ENCODE results near the gene TNS1.

Gene TNS1

GRCh38 chr2:217979151-217979811 is 23.5 kb downstream of the TNS1 start:
- DNase-seq, result no peak

DNA sequence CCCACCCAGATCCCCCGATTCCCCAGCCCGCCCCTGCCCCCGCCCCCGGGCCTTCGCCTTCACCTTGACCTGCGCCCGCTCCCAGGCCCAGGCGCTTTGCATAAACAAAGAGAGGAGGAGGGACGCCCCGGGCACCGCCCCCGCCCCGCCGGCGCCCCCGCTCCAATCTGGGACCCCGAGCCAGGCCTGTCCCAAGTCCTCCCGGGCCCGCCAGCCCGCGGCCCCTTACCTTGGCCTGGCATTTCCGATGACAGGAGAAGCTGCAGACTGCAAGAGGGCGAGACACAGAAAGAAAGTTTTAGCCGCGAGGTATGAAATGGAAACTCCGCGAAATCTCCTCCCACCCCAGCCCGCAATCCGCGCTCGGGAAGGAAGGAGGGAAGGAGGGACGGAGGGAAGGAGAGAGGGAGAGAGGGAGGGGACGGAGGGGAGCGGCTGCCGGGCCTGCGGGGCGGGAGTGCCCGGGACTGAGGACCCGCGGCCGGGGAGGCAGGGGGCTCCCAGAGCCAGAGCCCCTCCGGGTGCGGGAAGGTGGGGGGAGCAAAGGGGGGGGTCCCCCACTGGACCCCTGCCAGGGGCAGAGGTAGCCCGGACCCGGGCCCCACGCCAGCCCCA is 24.2 kb downstream of the TNS1 start:
- DNase-seq, result no peak

GRCh38 chr2:217977840-217978535 is 24.8 kb downstream of the TNS1 start:
- DNase-seq, result no peak

GRCh38 chr2:217976301-217976700 is 26.5 kb downstream of the TNS1 start:
- no peak for DNase-seq

DNA sequence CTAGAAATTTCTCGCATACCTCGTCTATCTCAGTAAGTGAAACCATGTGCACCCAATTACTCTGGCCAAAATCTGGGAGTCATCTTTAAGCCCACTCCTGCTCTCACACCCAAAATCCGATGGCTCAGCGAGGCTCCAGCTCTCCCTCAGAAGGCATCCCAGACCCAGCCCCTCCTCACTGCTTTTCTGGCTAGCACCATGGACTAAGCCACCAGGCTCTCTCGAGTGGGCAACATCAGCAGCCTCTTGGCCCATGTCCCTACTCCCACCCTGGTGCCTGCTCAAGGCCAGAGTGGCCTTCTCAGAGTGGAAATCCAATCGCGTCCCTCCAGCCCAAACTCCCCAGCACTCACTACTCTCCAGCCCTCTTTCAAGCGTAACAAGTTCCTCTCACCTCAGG is 27.2 kb downstream of the TNS1 start:
- DNase-seq, result no peak

GRCh38 chr2:217974389-217975005 is 28.3 kb downstream of the TNS1 start:
- DNase-seq, result no peak

DNA sequence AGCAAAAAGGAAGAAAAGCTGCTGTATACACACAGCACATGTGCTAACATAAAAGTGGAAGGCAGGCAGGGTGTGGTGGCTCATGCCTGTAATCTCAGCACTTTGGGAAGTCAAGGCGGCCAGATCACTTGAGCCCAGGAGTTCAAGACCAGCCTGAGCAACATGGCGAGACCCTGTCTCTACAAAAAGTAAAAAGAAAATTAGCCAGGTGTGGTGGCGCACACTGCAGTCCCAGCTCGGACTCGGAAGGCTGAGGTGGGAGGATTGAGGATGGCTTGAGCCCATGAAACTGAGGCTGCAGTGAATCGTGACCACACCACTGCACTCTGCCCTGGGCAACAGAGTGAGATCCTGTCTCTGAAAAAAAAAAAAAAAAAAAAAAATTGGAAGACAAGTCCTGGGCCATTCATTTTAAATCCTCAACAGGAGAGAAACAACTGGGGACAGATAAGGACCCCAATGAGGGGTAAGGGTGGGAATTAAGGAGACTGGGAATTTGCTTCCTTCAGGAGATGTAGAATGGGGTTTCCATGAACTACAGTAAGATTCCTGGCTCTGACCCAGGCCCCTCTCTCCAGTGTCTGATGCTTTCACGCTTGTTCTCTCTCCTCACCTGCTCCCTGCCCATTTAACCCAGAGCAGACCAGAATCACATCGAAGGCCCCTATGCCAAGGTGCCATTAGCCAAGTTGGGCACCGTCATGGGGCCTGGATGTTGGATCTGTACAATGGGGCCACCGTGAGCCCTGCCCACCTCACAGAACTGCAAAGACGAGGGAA is 29.6 kb downstream of the TNS1 start:
- DNase-seq, result no peak

DNA sequence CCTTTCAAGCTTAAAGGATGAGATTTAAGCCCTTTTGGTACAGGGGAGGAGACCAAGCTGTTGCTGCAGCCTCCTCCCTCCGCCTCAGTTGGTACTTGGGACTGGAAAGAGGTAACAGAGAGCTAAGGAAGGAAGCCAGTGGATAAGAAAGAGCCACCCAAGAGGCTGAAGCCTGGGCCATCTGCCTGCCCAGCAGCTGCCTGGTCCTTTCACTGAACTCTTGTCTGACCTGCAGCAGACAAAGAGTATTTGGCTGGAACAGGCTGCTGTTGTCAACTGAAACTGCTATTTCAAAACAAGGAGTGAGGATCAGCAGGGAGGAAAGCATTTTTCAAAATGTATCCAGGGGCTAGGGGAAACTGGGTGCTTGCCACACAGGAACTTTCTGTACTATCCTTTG is 30.3 kb downstream of the TNS1 start:
- no peak for DNase-seq

DNA sequence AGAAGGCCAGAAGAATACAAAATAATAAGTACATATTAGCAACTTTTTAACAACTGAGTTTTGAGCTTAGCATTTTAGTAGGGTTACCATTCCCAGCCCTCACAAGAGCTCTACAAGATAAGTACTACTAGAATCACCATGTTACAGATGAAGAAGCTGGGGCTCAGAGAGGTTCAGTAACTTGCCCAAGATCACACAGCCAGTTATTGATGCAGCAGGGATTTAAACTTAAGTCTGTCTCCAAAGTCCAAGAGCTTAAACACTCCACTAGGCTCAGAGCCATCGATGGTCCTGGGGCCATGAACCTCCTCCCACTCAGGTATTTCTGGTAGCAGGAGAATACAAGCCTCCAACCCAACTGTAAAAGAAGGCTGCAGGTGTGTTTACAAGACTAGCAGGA is 30.8 kb downstream of the TNS1 start:
- DNase-seq, result no peak

DNA sequence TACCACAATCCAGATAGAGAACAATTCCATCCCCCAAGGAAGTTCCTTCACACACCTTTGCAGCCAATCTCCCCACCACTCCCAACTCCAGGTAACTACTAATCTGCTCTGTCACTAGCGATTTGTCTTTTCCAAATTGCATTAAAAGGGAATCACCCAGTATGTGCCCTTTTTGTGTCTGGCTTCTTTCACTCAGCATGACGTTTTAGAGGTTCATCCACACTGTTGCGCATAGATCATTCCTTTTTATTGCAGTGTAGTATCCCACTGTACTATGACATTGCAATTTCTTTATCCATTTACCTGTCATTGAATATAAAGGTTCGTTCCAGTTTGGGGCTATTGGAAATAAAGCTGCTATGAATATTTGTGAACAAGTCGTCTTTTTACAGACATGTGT is 31.6 kb downstream of the TNS1 start:
- DNase-seq, result no peak

GRCh38 chr2:217970206-217970605 is 32.6 kb downstream of the TNS1 start:
- DNase-seq, result no peak

DNA sequence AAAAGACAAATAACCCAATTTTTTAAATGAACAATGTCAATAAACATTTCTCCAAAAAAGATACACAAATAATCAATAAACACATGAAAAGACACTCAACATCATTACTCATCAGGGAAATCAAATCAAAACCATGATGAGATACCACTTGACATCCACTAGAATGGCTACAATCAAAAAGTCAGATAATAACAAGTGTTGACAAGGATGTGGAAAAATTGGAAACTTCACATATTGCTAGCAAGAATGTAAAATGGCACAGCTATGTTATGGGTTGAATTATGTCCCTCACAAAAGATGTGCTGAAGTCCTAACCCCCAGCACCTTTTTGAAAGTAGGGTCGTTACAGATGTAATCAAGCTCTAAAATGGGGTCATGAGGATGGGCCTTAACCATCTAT is 33.2 kb downstream of the TNS1 start:
- DNase-seq, result no peak

DNA sequence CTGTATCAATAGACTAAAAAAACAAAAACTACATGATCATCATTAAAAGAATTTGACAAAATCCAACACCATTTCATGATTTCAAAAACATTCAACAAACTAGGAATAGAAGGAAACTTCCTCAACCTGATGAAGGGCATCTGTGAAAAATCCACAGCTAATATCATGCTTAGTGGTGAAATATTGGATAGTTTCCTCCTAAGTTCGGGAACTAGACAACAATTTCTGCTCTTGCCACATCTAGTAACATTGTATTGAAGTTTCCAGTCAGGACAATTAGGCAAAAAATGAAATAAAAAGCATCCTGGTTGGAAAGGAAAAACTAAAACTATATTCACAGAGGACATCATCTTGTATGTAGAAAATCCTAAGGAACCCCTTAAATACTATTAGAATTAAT is 34.8 kb downstream of the TNS1 start:
- no peak for DNase-seq

DNA sequence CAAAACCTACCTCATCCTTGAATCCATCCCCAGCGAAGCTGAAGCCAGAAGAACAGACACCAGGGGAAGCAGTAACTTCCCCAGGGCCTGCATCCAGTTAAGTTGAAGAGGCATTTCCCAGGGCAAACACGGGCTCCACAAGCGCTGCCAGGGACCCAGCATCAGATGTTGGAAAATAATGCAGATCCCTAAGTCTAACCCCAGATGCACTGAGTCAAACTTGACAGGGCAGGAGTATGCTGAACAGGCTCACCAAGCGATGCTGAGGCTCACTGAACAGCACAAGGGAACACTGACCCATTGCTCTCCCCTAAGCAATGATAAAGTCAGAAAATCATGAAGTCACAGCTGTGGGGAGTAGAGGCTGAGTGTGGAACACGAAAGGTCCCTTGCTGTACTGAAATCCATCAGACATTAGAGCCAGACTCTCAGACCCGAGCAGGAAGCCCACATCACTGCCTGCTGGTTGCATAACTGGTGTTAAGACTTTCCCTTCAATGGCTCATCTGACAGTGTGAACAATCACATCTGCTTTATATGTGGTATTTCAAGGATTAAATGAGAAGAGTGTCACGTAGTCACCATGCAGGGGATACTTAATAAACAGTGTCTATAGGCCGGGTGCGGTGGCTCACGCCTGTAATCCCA is 36.2 kb downstream of the TNS1 start:
- no peak for DNase-seq

DNA sequence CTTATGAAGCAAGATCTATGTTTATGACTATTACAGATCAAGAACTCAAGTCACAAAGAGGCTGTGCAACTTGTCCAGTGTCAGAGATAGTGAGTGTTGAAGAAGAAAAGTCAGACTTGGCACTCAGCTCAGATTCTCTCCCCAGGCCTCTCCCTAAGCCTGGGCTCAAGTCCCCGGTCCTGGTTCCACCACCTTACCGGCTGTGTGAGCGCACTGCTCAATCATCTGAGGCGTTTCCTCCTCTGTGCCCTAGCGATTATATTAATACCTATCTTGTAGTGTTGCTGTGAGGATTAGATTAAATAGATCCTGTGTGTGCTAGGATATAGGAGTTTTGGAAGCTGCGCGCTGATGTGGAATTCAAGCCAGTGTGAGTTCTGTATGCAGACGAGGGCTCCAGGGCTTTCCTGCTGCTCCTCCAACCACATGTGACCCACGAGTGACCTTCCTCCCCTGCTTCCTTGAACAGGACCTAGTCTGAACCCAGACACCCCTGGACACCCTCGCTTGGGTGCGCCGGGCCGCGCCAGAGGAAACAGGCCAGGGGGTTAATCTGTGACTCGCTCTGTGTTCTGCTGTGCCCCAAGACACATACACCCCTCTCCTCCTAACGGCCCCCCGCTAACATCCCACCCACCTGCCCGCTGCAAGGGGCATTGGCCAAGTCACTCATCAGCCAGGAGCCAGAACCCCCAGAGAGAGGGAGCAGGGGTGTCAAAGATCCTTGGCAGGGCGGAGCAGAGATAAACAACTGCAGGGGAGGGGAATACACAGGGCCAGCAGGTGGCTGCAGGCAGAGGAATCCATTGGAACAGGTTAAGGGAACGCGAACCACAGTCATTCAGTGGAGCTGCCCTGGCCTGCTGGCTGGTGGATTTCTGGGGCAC is 38.3 kb downstream of the TNS1 start:
- DNase-seq, result no peak

GRCh38 chr2:217960351-217960750 is 42.4 kb downstream of the TNS1 start:
- DNase-seq, result no peak

- no peak for DNase-seq
Observed at GRCh38 chr2:217959723-217960122, 43.1 kb downstream of the TNS1 start.

DNA sequence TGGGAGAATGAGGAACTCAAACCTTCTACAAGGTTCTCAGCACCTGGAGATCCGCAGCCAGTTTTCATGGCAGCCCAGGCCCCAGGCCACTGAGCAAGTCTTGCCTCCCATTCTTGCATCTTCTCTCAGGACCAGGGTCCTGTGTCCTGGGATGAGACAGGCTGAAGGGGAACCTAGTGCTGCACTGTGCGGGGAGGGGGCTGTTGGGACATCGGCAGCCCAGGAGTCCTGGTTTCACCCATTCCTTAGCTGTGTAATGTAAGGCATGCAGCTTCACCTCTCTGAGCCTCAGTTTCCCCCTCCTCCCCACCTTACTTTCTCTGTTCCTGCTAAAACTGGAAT is 43.9 kb downstream of the TNS1 start:
- DNase-seq, result no peak

GRCh38 chr2:217958206-217958883 is 44.5 kb downstream of the TNS1 start:
- DNase-seq, result no peak

DNA sequence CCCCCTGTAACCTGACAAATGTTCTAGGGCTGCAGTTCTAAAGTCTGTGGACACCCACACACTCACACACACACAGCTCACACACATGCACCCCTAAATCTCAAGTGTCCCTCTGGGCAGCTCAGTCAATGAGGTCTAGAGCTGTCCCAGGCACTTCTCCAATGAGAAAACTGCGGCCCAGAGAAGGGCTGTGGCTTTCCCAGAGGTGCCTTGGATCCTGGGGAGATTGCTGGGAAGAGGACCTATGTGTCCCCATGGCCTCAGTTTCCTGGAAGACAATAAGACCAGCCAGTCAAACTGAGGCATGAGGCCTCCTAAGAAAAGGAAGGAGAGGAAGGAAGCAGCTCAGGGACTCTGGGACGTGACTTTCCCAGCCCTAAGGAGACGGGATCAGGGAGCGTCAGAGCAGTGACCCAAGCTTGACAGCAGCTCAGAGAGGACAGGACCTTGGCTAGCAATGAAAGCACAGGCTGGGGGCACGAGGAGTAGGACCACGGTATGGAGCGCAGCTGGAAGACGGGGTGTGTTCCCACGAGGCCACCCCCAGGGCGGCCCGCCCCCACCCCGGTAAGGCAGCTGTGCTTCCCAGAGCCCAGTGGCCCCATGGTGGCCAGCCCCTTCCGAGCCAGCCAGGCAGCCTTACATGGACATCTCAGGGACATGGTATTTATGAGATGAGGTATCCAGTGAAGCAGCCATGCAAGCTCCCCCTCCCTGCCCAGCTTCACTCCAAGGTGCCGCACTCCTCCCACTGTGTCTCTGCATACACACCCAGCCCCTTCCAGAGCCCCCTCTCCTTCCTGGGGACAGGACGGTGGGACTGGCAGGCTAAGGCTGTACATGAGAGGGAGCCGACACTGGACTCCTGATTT is 46.0 kb downstream of the TNS1 start:
- DNase-seq, result no peak

All from NCI-H1092 treated with DMSO at 0.1 percent for 48 hours (cell line).